Measurements from ENCODE around the gene BTBD10.

DNA sequence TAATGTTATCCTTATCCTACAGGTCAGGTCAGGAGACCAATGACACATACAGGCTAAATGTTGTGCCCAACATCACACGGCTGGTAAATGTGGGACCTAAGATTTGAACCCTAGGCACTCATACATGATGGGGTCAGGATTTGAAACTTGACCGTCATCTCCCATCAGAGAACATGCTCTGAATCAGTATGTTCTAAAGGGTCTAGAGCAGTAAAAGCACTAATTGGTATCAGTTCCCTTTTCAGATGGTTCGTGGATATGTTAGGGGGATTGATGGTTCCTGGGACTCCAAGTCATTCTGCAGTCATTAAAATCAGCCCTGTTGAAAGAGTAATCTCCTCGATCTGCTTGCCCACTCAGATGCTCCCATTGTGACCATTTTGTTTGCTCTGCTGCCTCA lies 120.0 kb downstream of the BTBD10 start:
- TF ChIP-seq RAD21 (IDR thresholded peaks at IDR 0.05; ENCODE audit: low read depth) (no peak), TAF1 (IDR thresholded peaks at IDR 0.05; ENCODE audit: low read depth) (no peak), EP300 (IDR thresholded peaks at IDR 0.05; ENCODE audit: borderline replicate concordance) (no peak), NFIC (IDR thresholded peaks at IDR 0.05) (no peak), EGR1 (IDR thresholded peaks at IDR 0.05) (no peak), YY1 (IDR thresholded peaks at IDR 0.05; ENCODE audit: low read depth) (no peak), TCF12 (IDR thresholded peaks at IDR 0.05; ENCODE audit: low read depth) (no peak), CEBPB (IDR thresholded peaks at IDR 0.05) (no peak), TEAD4 (IDR thresholded peaks at IDR 0.05) (no peak), CREB1 (IDR thresholded peaks at IDR 0.05; ENCODE audit: low read depth) (no peak), ZBTB7A (IDR thresholded peaks at IDR 0.05; ENCODE audit: low read depth) (no peak)
- TF ChIP-seq, protein P1, sequence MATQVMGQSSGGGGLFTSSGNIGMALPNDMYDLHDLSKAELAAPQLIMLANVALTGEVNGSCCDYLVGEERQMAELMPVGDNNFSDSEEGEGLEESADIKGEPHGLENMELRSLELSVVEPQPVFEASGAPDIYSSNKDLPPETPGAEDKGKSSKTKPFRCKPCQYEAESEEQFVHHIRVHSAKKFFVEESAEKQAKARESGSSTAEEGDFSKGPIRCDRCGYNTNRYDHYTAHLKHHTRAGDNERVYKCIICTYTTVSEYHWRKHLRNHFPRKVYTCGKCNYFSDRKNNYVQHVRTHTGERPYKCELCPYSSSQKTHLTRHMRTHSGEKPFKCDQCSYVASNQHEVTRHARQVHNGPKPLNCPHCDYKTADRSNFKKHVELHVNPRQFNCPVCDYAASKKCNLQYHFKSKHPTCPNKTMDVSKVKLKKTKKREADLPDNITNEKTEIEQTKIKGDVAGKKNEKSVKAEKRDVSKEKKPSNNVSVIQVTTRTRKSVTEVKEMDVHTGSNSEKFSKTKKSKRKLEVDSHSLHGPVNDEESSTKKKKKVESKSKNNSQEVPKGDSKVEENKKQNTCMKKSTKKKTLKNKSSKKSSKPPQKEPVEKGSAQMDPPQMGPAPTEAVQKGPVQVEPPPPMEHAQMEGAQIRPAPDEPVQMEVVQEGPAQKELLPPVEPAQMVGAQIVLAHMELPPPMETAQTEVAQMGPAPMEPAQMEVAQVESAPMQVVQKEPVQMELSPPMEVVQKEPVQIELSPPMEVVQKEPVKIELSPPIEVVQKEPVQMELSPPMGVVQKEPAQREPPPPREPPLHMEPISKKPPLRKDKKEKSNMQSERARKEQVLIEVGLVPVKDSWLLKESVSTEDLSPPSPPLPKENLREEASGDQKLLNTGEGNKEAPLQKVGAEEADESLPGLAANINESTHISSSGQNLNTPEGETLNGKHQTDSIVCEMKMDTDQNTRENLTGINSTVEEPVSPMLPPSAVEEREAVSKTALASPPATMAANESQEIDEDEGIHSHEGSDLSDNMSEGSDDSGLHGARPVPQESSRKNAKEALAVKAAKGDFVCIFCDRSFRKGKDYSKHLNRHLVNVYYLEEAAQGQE (IDR thresholded peaks at IDR 0.05; ENCODE audit: low read depth) = no peak
- TF ChIP-seq, protein P2, sequence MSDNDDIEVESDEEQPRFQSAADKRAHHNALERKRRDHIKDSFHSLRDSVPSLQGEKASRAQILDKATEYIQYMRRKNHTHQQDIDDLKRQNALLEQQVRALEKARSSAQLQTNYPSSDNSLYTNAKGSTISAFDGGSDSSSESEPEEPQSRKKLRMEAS (IDR thresholded peaks at IDR 0.05) = no peak
- TF ChIP-seq, protein P3, sequence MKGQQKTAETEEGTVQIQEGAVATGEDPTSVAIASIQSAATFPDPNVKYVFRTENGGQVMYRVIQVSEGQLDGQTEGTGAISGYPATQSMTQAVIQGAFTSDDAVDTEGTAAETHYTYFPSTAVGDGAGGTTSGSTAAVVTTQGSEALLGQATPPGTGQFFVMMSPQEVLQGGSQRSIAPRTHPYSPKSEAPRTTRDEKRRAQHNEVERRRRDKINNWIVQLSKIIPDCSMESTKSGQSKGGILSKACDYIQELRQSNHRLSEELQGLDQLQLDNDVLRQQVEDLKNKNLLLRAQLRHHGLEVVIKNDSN (IDR thresholded peaks at IDR 0.05) = no peak
